Adrenal gland (tissue), 5 donors: ENCODE data around the gene DIPK1B.

Experiments used
- POLR2A ChIP-seq, 2 donors: fragments of 450-650 bp; IDR thresholded peaks; one replicate each; pipeline ENCODE4 v1.6.1; 2017; ENCODE audit warnings: antibody characterized with exemption in 2 of 2, mild to moderate bottlenecking in 2 of 2, moderate library complexity in 1 of 2
- TF ChIP-seq, protein P1 (sequence below), 6 experiments: fragments of 450-650 bp in 4 of 6; fragments of 200-600 bp in 2 of 6; sonication (generic) in 1 of 6; IDR thresholded peaks; 1 replicate in 5 of 6; 2 replicates in 1 of 6; pipeline versions ENCODE4 v1.5.1 to v1.8.0; 2016 to 2021; ENCODE audit warnings: antibody characterized with exemption in 6 of 6, mild to moderate bottlenecking in 2 of 6, moderate library complexity in 1 of 6
- donor health status: DM: no; HTN: no; CAD: no.

DNA sequence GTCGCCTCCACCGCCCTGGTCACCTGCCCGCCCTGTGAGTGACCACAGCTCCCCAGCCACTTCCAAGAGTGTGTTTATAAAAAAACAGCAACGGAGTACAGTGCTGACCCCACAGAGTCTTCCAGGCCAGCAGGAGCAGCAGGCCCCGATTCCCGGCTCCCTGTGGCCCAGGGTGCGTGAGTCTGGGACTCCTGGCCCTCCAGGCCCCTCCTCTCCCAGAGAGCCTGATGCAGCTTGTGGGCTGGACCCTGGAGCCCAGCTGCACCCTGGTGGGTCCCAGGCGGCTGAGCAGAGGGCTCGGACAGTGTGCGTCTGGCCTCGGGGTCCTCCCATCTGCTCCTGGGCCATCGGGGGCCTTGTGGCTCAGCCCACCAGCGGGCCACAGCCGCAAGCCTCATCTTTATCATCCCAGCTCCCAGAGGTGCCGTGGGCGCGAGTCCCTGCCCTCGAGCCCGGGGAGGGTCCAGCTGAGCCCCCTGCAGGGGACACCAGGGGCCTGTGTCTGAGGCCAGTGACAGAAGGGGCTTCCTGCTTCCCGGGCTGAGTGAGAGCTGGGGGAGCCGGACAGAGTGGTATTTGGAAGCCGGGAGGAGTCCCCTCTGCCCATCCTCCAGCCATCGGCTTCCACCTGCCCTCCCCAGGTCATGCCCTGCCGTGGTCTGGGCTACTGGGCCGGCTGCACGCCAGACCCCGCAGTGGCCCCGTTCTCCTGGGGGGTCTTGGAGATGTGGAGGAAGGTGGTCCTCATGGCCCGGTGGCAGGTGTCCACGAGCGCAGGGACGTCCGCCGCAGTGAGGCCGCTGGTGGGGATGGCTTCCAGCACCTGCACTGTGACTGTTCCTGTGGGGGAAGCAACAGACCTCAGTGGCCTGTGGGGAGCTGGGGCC is 39.0 kb upstream of the DIPK1B start:
- TF ChIP-seq, protein P1, sequence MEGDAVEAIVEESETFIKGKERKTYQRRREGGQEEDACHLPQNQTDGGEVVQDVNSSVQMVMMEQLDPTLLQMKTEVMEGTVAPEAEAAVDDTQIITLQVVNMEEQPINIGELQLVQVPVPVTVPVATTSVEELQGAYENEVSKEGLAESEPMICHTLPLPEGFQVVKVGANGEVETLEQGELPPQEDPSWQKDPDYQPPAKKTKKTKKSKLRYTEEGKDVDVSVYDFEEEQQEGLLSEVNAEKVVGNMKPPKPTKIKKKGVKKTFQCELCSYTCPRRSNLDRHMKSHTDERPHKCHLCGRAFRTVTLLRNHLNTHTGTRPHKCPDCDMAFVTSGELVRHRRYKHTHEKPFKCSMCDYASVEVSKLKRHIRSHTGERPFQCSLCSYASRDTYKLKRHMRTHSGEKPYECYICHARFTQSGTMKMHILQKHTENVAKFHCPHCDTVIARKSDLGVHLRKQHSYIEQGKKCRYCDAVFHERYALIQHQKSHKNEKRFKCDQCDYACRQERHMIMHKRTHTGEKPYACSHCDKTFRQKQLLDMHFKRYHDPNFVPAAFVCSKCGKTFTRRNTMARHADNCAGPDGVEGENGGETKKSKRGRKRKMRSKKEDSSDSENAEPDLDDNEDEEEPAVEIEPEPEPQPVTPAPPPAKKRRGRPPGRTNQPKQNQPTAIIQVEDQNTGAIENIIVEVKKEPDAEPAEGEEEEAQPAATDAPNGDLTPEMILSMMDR (IDR thresholded peaks at IDR 0.05): no peak
- TF ChIP-seq POLR2A (IDR thresholded peaks at IDR 0.05): no peak
